Stomach smooth muscle (tissue), 2 donors: ENCODE results near the gene SH2D1B.

Experiments used
- H3K27ac ChIP-seq: one replicate; pipeline ENCODE4 v1.7.0; 2013; ENCODE audit warnings: mild to moderate bottlenecking, low read length, inconsistent platforms
- H3K27me3 ChIP-seq, 2 donors: one replicate each; pipeline ENCODE4 v1.7.0; 2013; ENCODE audit warnings: low read length in 2 of 2; ENCODE audit not compliant: insufficient read depth in 2 of 2, control insufficient read depth in 1 of 2
- H3K36me3 ChIP-seq, 2 donors: one replicate each; pipeline ENCODE4 v1.7.0; 2013; ENCODE audit warnings: low read length in 2 of 2; ENCODE audit not compliant: control insufficient read depth in 2 of 2, insufficient read depth in 2 of 2
- H3K4me1 ChIP-seq: one replicate; pipeline ENCODE4 v1.7.0; 2013; ENCODE audit warnings: low read length; ENCODE audit not compliant: control insufficient read depth, insufficient read depth
- H3K4me3 ChIP-seq, 2 donors: one replicate each; pipeline ENCODE4 v1.7.0; 2013; ENCODE audit warnings: low read length in 2 of 2
- H3K9ac ChIP-seq, 2 donors: one replicate each; pipeline ENCODE4 v1.7.0; 2013; ENCODE audit warnings: low read length in 2 of 2, mild to moderate bottlenecking in 1 of 2
- H3K9me3 ChIP-seq, 2 donors: one replicate each; pipeline ENCODE4 v1.7.0; 2013; ENCODE audit warnings: low read length in 2 of 2; ENCODE audit not compliant: control insufficient read depth in 2 of 2
- donor health status: healthy.
- donor health status: Pancreatic carcinoma.

The SH2D1B gene

GRCh38 chr1:162370721-162371120 is 41.2 kb downstream of the SH2D1B start:
- no peak overlapping the region for H3K9ac ChIP-seq
- H3K4me3 ChIP-seq = no peak overlapping the region
- H3K27ac ChIP-seq = no peak overlapping the region
- no peaks in the 10 kb centered on the region for H3K36me3 ChIP-seq
- H3K27me3 ChIP-seq = no peaks in the 10 kb centered on the region
- H3K4me1 ChIP-seq = peaks cover 8% of the 10 kb centered on the region
- H3K9me3 ChIP-seq = no peaks in the 10 kb centered on the region

DNA sequence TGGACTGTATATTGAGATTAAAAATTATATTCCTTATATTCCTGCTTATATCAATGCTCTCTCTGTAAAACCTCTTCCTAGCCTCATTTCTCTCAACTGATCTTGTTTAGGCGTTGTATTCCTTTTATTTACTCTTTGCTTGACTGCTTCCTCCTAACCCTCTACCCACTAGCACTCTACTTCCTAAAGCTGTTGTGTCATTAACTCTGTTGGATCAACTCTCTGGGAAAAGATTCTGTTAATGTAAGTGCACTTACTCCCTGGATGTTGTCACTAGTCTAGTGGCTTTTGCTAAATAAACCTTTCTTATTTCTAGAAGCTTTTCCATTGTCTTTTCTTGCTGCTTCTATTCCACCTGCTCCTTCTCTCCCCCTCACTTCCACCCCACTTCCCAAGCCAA is 41.8 kb downstream of the SH2D1B start:
- no peak overlapping the region for H3K27ac ChIP-seq
- H3K9ac ChIP-seq = no peak overlapping the region
- no peaks in the 10 kb centered on the region for H3K9me3 ChIP-seq
- no peaks in the 10 kb centered on the region for H3K27me3 ChIP-seq
- no peaks in the 10 kb centered on the region for H3K36me3 ChIP-seq
- H3K4me1 ChIP-seq = peaks cover 8% of the 10 kb centered on the region
- H3K4me3 ChIP-seq = no peak overlapping the region

- Histone ChIP-seq H3K9ac (no peak overlapping the region), H3K9me3 (no peaks in the 10 kb centered on the region), H3K36me3 (no peaks in the 10 kb centered on the region), H3K27ac (no peak overlapping the region), H3K4me3 (no peak overlapping the region), H3K4me1 (peaks cover 8% of the 10 kb centered on the region), H3K27me3 (no peaks in the 10 kb centered on the region)
These were observed 42.4 kb downstream of the SH2D1B start for GRCh38 chr1:162369571-162369970.

DNA sequence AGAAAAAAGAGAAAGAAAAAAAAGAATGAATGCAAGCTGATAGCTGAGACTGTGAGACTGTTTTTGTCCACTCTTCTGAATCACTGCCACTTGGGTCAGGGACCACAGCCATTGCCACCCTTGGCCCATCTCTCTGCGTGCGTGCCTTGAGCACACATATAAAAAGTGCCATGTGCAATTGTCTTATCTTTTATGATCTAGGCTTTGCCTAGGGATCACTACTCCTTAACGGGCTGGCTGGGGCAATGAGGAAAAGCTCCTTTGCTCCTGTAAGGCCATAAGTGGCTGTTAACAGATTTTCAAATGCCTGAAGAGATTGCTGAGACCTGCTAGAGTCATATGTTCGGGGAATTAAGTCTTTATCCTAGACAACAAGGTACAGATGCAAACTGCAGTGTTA is 43.5 kb downstream of the SH2D1B start:
- Histone ChIP-seq H3K27ac (no peak overlapping the region), H3K9ac (no peak overlapping the region), H3K4me3 (no peak overlapping the region)

DNA sequence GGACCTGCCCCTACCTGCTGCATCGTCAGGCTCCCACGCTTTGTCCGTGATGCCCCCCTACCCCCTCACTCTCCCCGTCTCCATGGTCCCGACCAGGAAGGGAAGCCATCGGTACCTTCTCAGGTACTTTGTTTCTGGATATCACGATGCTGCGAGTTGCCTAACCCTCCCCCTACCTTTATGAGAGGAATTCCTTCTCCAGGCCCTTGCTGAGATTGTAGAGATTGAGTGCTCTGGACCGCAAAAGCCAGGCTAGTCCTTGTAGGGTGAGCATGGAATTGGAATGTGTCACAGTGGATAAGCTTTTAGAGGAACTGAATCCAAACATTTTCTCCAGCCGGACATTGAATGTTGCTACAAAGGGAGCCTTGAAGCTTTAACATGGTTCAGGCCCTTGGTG is 44.2 kb downstream of the SH2D1B start:
- Histone ChIP-seq H3K36me3 (no peaks in the 10 kb centered on the region), H3K27ac (no peak overlapping the region), H3K27me3 (no peaks in the 10 kb centered on the region), H3K9me3 (no peaks in the 10 kb centered on the region), H3K4me3 (peak overlapping the region in 1 of 2 donors; percentile 76), H3K4me1 (peaks cover 8% of the 10 kb centered on the region), H3K9ac (no peak overlapping the region)

More for the DNA sequence above, 43.5 kb downstream of the SH2D1B start:
- H3K36me3 ChIP-seq = no peaks in the 10 kb centered on the region
- H3K9me3 ChIP-seq = no peaks in the 10 kb centered on the region
- no peaks in the 10 kb centered on the region for H3K27me3 ChIP-seq
- H3K4me1 ChIP-seq = peaks cover 8% of the 10 kb centered on the region

- Histone ChIP-seq H3K27me3 (no peaks in the 10 kb centered on the region), H3K36me3 (no peaks in the 10 kb centered on the region), H3K9me3 (no peaks in the 10 kb centered on the region), H3K27ac (peak overlapping the region; percentile 11), H3K4me1 (peaks cover 8% of the 10 kb centered on the region), H3K4me3 (peak overlapping the region in 1 of 2 donors; percentile 76), H3K9ac (peak overlapping the region in 1 of 2 donors; percentile 47)
These were observed 44.9 kb downstream of the SH2D1B start for GRCh38 chr1:162367073-162367472.

DNA sequence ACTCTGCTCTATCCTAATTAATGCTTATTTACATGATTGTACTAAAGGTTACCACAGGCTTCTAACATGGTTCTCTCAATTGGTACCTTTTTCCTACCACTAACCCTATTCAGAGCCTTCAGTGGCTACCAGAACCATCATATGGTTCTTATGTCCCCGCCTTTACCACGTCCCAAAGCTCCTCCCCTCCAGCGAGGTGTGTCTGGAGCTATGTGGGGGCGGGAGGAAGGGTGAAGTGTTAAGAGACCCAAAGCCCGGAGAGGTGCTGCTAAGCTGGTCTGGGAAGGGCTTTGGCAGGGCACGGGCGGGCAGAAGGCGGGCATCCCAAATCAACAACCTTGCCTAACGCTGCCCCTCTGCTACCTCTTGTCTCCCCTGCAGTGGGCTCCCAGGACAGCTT is 45.3 kb downstream of the SH2D1B start:
- H3K9ac ChIP-seq = peak overlapping the region in 1 of 2 donors; percentile 47
- H3K27ac ChIP-seq = peak overlapping the region; percentile 11
- H3K4me3 ChIP-seq = peak overlapping the region in 1 of 2 donors; percentile 76
- peaks cover 8% of the 10 kb centered on the region for H3K4me1 ChIP-seq
- H3K9me3 ChIP-seq = no peaks in the 10 kb centered on the region
- no peaks in the 10 kb centered on the region for H3K36me3 ChIP-seq
- no peaks in the 10 kb centered on the region for H3K27me3 ChIP-seq

DNA sequence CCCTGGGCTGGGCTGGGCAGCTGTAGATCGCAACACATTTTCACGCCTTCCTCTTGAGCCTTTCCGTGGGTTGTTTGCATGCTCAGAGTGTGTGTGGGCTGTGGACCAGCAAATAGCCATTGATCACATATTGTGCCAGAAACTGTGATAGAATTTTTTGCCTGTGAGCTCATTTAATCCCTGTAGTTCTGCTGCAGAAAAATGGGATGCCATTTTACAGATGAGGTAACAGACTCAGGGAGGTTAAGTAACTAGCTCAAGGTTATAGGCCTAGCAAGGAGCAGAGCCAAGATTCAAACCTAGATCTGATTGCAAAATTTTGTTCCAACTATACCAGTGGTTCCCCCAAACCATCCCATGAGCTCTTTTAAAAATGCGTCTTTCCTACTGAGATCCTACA is 45.8 kb downstream of the SH2D1B start:
- no peaks in the 10 kb centered on the region for H3K9me3 ChIP-seq
- H3K27ac ChIP-seq = no peak overlapping the region
- no peaks in the 10 kb centered on the region for H3K27me3 ChIP-seq
- H3K9ac ChIP-seq = no peak overlapping the region
- peaks cover 8% of the 10 kb centered on the region for H3K4me1 ChIP-seq
- H3K36me3 ChIP-seq = no peaks in the 10 kb centered on the region
- H3K4me3 ChIP-seq = no peak overlapping the region

DNA sequence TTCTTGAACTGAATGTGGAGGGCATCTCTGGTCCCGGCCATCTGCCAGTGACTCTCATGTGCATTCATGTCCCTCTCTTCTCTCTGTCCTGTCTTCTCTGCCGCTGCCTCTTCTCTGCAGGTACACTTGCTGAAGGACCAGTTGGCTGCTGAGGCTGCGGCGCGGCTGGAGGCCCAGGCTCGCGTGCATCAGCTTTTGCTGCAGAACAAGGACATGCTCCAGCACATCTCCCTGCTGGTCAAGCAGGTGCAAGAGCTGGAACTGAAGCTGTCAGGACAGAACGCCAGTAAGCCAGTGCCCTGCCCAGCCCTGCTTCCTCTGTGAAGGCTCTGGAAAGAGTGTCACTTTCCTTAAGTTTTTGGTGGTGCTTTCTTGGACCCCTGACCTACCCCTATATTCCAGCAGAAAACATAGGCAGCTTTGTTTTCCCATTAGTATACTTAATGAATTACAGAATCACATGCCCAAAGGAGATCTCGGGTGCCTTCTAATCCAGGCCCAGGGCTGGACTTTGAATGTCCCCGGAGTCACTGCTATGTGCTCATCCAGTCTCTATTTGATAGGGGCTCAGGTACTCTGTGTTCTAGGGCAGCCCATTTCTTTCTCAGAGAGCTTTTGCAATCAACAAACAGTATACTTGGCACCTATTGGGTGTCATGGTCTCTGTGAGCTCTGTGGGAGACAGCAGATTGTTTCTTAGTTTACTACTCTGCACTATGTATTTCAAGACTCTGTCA is 46.5 kb downstream of the SH2D1B start:
- no peak overlapping the region for H3K4me3 ChIP-seq
- no peaks in the 10 kb centered on the region for H3K36me3 ChIP-seq
- no peaks in the 10 kb centered on the region for H3K9me3 ChIP-seq
- H3K27ac ChIP-seq = no peak overlapping the region
- no peak overlapping the region for H3K9ac ChIP-seq
- no peaks in the 10 kb centered on the region for H3K27me3 ChIP-seq
- H3K4me1 ChIP-seq = peaks cover 8% of the 10 kb centered on the region

- Histone ChIP-seq H3K9ac (no peak overlapping the region), H3K27ac (no peak overlapping the region), H3K27me3 (no peaks in the 10 kb centered on the region), H3K9me3 (no peaks in the 10 kb centered on the region), H3K36me3 (no peaks in the 10 kb centered on the region), H3K4me1 (peaks cover 8% of the 10 kb centered on the region), H3K4me3 (no peak overlapping the region)
These were observed 47.4 kb downstream of the SH2D1B start for GRCh38 chr1:162364498-162364897.

GRCh38 chr1:162363823-162364222 is 48.1 kb downstream of the SH2D1B start:
- H3K36me3 ChIP-seq = no peaks in the 10 kb centered on the region
- H3K9me3 ChIP-seq = no peaks in the 10 kb centered on the region
- H3K27me3 ChIP-seq = no peaks in the 10 kb centered on the region
- H3K4me1 ChIP-seq = peaks cover 8% of the 10 kb centered on the region
- H3K4me3 ChIP-seq = no peak overlapping the region
- no peak overlapping the region for H3K9ac ChIP-seq
- H3K27ac ChIP-seq = no peak overlapping the region
